Activated CD8-positive, alpha-beta T cell treated with anti-CD3 and anti-CD28 coated beads for 36 hours (primary cell): Measurements from ENCODE around the gene RABEPK. TPM values are rescaled to one million over a fixed set of nuclear protein-coding genes. Genes with fewer than 3 reads are reported as not detected.

Source experiments
- ATAC-seq: fragments of 200-7000 bp; cut with Tn5 transposase; one replicate; pipeline ENCODE4 v1.10.0; 2021; ENCODE audit warnings: mild to moderate bottlenecking, moderate library complexity
- CTCF ChIA-PET: fragments of 350-600 bp; sonication (Branson Sonifier 250); formaldehyde crosslinking; loops from one replicate; lab custom pipeline; 2021; ENCODE audit warnings: antibody characterized with exemption; lab: Charles Lee
- POLR2A ChIA-PET: fragments of 350-600 bp; sonication (Branson Sonifier 250); formaldehyde crosslinking; loops from one replicate; lab custom pipeline; 2021; ENCODE audit warnings: antibody characterized with exemption; lab: Charles Lee
- DNase-seq: peaks from one replicate; pipeline ENCODE4 v3.0.0-alpha.2; 2020
- H3K27ac Mint-ChIP-seq: one replicate; pipeline ENCODE4 v1.8.0; 2021; ENCODE audit warnings: mild to moderate bottlenecking, mixed read lengths
- H3K27me3 Mint-ChIP-seq: one replicate; pipeline ENCODE4 v1.8.0; 2021; ENCODE audit warnings: mixed read lengths
- H3K36me3 Mint-ChIP-seq: one replicate; pipeline ENCODE4 v1.8.0; 2021; ENCODE audit warnings: low read depth, mixed read lengths
- H3K4me1 Mint-ChIP-seq: one replicate; pipeline ENCODE4 v1.8.0; 2021; ENCODE audit warnings: low read depth, mixed read lengths
- H3K4me3 Mint-ChIP-seq: one replicate; pipeline ENCODE4 v1.8.0; 2021; ENCODE audit warnings: mild to moderate bottlenecking, moderate library complexity, mixed read lengths
- H3K9me3 Mint-ChIP-seq: one replicate; pipeline ENCODE4 v1.8.0; 2021; ENCODE audit warnings: mixed read lengths
- CTCF ChIP-seq: fragments of 200-600 bp; IDR thresholded peaks from one replicate; pipeline ENCODE4 v1.8.0; 2022; ENCODE audit warnings: antibody characterized with exemption, mild to moderate bottlenecking
- intact Hi-C: fragments of 100-400 bp; cut with micrococcal nuclease; formaldehyde crosslinking; loops from one replicate; pipeline ENCODE4 v1.10.0; 2022
- total RNA-seq, 2 experiments: library from RNA; stranded (reverse); gene quantifications; one replicate each; pipeline ENCODE4 v1.2.3, GENCODE V29; 2021

The RABEPK gene
- total RNA-seq, 2 experiments from 2014 or later: 30.0 to 30.4 TPM

GRCh38 chr9:125243792-125244260 is 43.5 kb downstream of the RABEPK start:
- Mint-ChIP-seq H3K4me3 (peak overlapping the region; percentile 20), H3K36me3 (peaks cover 32% of the 10 kb centered on the region), H3K27me3 (no peaks in the 10 kb centered on the region), H3K4me1 (peaks cover 20% of the 10 kb centered on the region), H3K27ac (peak overlapping the region; percentile 100), H3K9me3 (no peaks in the 10 kb centered on the region)
- no peak for ATAC-seq
- intact Hi-C loops: loop anchor here (10.0 kb wide), 1 partner anchor 131 kb away; no protein-coding TSS in a partner anchor
- ChIA-PET POLR2A (interaction anchor here (0.7 to 10.5 kb wide), 4 partner anchors 8 to 29 kb away, joined by 3 to 151 read pairs (median 6); partner anchors contain the start of gene GAPVD1), CTCF (interaction anchor here (0.9 to 1.6 kb wide), 4 partner anchors 12 to 47 kb away, joined by 3 to 6 read pairs (median 4); partner anchors contain the start of gene GAPVD1)
- no peak for DNase-seq
- no peak for TF ChIP-seq CTCF

GRCh38 chr9:125246261-125246667 is 45.9 kb downstream of the RABEPK start:
- ChIA-PET CTCF (interaction anchor here (0.8 kb wide), 1 partner anchor 18 kb away, joined by 3 read pairs; no protein-coding TSS in a partner anchor), POLR2A (no interaction called here)
- Mint-ChIP-seq H3K9me3 (no peaks in the 10 kb centered on the region), H3K4me1 (peaks cover 16% of the 10 kb centered on the region), H3K27ac (no peak overlapping the region), H3K36me3 (peaks cover 8% of the 10 kb centered on the region), H3K27me3 (no peaks in the 10 kb centered on the region), H3K4me3 (no peak overlapping the region)
- TF ChIP-seq CTCF: no peak
- intact Hi-C loops: loop anchor here (10.0 kb wide), 1 partner anchor 129 kb away; no protein-coding TSS in a partner anchor
- ATAC-seq (no peak), DNase-seq (no peak)

- intact Hi-C loops: no loop called here
- no peak for TF ChIP-seq CTCF
- H3K27me3 Mint-ChIP-seq: no peaks in the 10 kb centered on the region
- H3K4me1 Mint-ChIP-seq: no peaks in the 10 kb centered on the region
- ATAC-seq (no peak), DNase-seq (no peak)
- no peaks in the 10 kb centered on the region for H3K36me3 Mint-ChIP-seq
- no peaks in the 10 kb centered on the region for H3K9me3 Mint-ChIP-seq
- ChIA-PET CTCF (no interaction called here), POLR2A (interaction anchor here (1.5 to 16.0 kb wide), 2 partner anchors 9 to 14 kb away, joined by 3 to 151 read pairs; partner anchors contain the start of gene HSPA5)
- no peak overlapping the region for H3K27ac Mint-ChIP-seq
- no peak overlapping the region for H3K4me3 Mint-ChIP-seq
These were observed 53.9 kb downstream of the RABEPK start for GRCh38 chr9:125254231-125254630.

- Mint-ChIP-seq H3K36me3 (no peaks in the 10 kb centered on the region), H3K27ac (no peak overlapping the region), H3K9me3 (no peaks in the 10 kb centered on the region), H3K4me1 (peaks cover 5% of the 10 kb centered on the region), H3K4me3 (no peak overlapping the region), H3K27me3 (no peaks in the 10 kb centered on the region)
- ChIA-PET CTCF (interaction anchor here (0.7 to 1.7 kb wide), 11 partner anchors 11 to 122 kb away, joined by 3 to 7 read pairs (median 4); no protein-coding TSS in a partner anchor), POLR2A (interaction anchor here (1.5 to 16.0 kb wide), 2 partner anchors 8 to 16 kb away, joined by 3 to 151 read pairs; partner anchors contain the start of gene HSPA5)
- intact Hi-C loops: no loop called here
- peak; percentile 56 for ATAC-seq
- peak; percentile 37 for DNase-seq
- TF ChIP-seq CTCF: no peak
These were observed 55.5 kb downstream of the RABEPK start for GRCh38 chr9:125255781-125256391.
